GM21825 (cell line): ENCODE measurements around the gene GSTO1.
"Not testable (repeated sequence)": the region's sequence is repeated elsewhere in the genome, so short reads cannot be mapped to it uniquely, and the experiment has no call there.

Experiments
- ATAC-seq: cut with Tn5 transposase; IDR thresholded peaks from one replicate; pipeline ENCODE4 v1.9.1; 2021; ENCODE audit warnings: mild to moderate bottlenecking, moderate library complexity; ENCODE audit not compliant: unreplicated experiment

Gene GSTO1

DNA sequence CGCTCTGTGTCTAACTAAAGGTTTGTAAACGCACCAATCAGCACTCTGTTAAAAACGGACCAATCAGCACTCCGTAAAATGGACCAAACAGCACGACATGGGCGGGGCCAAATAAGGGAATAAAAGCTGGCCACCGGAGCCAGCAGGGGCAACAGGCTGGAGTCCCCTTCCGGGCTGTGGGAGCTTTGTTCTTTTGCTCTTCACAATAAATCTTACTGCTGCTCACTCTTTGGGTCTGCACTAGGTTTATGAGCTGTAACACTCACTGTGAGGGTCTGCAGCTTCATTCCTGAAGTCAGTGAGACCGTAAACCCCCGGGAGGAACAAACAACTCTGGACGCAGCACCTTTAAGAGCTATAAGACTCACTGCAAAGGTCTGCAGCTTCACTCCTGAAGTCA is 5.8 kb upstream of the GSTO1 start:
- not testable (repeated sequence) for ATAC-seq

DNA sequence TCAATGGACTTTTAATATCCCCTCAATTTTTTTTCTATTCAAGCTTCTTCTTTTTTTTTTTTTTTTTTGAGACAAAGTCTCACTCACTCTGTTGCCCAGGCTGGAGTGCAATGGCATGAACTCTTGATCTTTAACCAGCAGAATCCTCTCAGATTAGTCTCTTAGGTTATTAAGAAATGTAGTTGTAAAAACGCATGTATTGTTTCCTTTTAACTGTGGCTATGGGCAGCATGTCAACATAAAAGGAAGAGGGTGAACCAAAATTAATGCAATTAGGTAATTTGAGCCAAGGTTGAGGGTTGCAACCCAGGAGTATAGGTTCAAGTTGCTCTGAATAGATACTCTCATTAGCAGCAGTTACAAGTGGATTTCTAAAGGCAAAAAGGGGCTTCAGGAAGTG is 4.3 kb upstream of the GSTO1 start:
- ATAC-seq = no peak

DNA sequence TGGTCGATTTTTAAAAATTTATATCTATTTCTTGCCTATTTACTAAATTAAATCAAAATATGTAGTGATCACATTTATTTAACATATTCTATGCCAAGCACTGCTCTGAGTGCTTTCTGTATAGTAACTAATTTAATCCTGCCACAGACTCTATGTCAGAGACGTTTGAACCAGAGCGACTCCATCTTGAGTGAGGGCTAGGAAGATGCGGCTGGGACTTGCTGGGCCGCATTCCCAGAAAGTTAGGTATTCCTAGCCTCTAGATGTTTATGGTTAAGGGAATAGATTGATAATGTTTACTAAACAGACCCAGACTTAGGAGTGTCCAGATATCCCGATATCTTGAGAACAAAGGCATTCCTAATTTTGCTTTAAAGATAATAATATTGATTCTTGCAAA is 3.2 kb upstream of the GSTO1 start:
- ATAC-seq = no peak

DNA sequence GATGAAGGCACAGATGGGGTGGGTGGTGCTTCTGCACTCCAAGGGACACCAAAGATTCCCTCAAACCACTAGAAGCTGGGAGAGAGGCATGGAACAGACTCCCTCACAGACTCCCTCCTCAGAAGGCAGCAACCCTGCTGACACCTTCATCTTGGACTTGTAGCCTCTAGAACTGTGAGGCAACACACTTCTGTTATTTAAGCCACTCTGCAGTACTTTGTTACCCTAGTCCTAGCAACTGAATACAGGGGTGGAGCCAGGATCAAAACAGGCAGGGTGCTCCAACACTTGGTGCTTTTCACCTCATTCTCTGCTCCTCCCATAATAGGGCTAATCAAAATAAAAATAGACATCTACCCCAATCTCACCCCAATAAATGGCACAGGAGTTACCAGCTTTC is 2.3 kb upstream of the GSTO1 start:
- no peak for ATAC-seq

DNA sequence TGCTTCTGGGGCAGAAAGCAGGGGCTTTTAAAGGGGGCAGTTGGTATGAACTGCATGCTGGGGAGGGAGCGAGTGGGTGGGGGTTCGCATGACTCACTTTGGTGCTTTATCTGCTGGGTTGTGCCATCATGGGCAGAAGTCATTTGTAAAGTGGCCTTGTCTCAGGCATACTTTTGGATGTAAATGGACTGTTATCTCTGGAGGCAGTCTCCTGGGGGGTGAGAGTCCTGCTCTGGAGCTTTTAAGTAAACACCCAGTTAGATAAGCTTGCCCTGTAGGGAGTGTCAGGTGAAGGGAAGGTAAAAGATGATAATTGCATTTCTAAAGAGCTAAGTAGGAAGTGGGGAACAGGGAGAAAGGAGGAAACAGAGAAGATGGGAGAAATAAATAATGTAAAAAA is 1.6 kb upstream of the GSTO1 start:
- ATAC-seq = no peak

DNA sequence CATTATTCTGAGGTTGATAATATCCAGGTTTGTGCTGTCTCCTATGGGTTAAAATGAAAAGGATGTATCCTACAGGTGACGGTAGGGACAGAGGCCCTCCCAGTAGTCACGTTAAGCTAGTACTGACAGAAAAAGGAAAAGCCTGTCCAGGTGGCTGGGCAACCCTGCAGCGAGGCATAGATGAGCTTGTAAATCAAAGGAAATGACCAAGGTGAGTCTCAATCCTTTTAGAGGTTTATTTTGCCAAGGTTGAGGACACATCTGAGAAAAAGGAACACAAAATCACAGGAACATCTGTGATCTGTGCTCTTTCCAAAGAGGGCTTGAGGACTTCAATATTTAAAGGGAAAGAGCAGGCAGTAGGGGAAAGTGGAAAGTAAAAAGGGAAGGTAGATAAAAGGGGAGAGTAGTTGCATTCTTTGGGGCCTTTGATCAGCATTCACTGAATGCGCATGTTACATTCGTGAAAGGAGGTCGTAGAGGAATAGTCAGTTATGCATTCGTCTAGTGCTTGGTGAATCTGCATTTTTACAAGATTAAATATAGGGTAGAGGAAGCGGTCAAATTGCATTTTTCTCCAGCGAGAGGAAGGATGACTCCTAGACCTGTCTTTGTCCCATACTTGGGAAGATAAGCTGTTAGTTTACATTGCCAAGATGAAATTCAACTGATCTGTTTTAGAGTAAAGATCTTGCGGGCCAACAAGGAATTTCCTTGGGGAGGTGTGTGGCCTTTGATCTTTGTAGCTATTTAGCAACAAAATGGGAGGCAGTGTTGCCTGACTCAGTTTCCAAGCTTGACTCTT is 884 bp upstream of the GSTO1 start:
- no peak for ATAC-seq

DNA sequence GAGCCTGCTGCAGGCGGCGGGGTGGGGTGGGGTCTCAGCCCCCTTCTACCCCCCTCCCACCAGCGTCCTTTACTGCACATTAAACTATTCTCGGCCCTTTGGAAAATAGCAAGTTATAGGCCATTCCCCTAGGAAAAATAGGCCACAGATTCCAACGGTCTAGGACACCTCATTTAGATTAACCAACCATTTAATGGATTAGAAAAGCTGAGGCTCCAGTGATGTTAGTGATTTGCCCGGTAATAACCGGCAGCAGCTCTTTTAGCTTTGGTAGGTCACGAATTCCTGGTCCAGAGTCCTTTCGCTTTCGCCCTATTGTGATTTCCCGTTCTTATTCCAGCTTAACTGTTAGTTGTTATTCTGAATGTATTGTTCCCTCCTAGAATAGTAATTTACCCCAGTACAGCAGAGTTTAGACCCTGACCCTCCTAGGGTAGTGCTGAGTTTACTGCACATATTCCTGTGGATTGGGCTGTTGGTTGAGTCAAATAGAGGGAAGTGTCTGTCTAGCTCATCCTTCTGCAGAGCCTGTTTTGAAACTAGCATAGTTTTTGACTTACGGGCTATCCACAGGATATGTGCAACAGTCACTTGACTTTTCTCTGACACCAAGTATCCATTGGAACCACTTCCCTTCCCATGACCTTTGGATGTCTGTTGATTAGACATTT is 754 bp downstream of the GSTO1 start:
- ATAC-seq = peak; percentile 35

DNA sequence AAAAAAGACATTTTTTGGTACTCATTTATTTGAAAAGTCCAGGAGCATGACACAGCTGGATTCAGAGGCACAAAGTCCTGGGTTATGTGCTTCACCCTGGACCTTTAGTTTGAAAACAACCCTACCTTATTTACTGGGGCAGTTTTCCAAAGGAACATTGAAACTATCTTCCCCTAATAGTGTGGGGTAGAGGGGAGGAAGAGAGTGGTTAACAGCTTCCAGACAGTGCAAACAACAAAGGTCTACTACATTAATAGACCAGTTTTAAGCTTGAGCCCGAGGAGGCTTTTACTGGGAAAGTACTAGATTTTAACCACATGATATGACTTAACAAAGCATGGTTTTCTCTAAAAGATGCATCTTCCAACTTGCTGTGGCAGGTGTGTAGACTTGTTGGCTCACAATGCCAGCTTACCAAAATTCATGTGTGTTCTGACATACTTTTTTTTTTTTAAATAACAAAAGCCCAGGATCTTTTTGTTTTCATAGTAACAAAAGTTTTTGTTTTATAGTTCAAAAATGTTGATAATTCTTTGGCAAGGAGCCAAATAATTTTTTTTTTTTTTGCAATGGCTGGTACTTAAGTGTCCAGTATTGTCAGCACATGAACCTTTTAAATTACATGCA is 1.8 kb downstream of the GSTO1 start:
- ATAC-seq = no peak

DNA sequence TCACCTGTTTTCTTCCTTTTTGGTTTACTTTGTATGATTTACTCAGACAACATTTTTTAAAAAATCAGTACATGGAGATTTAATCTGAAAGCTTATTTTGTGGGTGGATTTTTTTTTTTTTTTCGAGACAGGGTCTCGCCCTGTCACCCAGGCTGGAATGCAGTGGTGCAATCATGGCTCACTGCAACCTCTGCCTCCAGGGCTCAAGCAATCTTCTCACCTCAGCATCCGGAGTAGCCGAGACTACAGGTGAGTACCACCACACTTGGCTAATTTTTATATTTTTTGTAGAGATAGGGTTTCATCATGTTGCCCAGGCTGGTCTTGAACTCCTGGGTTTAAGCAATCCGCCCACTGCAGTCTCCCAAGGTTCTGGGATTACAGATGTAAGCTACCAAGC is 2.5 kb downstream of the GSTO1 start:
- no peak for ATAC-seq

DNA sequence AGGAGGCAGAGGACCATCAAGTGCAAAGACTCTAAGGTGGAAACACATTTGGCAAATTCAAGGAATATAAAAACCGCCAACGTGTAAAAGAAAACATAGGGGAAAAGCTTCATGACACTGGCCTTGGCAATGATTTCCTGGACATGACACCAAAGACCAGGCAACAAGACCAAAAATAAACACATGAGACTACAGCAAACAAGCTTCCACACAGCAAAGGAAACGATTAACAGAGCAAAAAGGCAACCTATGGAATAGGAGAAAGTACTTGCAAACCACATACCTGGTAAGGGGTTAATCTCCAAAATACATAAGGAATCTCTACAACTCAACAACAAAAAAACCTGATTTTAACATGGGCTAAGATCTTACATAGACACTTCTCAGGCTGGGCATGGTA is 3.5 kb downstream of the GSTO1 start:
- ATAC-seq = no peak

DNA sequence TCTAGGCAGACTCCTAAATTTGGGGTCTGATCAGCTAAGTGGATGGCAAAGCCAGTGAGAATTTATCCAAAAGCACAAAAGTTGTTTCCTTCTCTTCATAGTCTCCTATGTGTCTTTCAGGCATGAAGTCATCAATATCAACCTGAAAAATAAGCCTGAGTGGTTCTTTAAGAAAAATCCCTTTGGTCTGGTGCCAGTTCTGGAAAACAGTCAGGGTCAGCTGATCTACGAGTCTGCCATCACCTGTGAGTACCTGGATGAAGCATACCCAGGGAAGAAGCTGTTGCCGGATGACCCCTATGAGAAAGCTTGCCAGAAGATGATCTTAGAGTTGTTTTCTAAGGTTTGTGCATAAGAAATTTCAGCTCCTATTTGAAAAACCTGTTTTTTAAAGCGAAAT is 4.8 kb downstream of the GSTO1 start:
- ATAC-seq = no peak

DNA sequence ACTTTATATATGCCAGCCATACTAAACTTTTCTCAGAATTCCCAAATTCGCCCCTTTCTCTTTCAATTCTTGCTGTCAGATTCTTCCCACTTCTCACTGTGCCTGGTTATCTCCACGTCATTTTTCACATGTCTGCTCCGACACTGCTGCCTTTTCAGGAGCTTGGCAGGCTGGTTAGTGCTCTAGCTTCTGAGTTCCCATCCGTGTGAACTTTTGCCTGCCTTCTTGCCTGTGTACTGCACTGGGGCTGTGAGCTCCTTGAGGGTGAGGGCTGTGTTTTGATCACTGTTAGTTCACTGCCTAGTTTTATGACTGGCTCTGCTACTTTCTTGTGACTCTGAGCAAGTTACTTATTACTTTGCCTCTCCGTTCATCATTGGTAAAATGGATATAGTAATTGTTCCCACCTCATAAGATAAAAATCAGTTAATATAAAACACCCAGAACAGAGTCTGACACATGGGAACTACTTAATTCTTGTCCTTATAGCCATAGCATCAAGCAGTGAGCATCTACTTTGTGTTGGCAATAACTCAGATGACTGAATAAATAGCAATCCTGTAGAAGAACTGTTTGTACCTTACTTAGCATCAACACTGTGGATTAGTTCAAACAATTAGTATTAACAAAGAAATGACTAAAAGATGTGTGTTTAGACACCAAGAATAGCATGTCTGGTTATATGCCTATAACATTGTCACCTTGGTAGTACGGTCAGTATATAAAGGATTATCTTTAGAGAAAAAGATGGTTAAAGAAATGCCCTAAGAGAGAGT is 5.5 kb downstream of the GSTO1 start:
- no peak for ATAC-seq

DNA sequence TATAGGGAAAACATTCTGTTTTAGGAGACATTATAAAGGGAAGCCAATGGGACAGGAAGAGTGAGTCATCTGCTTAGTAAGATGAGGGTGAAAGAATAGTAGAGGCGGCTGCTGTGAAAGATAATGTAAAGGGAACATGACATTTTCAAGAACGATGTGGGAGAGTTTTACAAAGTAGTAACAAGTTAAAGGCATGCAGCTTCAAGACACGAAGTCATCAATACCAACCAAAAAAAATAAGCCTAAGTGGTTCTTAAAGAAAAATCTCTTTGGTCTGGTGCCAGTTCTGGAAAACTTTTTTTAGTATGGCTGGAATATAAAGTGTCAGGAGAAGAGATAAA is 6.1 kb downstream of the GSTO1 start:
- ATAC-seq = no peak

DNA sequence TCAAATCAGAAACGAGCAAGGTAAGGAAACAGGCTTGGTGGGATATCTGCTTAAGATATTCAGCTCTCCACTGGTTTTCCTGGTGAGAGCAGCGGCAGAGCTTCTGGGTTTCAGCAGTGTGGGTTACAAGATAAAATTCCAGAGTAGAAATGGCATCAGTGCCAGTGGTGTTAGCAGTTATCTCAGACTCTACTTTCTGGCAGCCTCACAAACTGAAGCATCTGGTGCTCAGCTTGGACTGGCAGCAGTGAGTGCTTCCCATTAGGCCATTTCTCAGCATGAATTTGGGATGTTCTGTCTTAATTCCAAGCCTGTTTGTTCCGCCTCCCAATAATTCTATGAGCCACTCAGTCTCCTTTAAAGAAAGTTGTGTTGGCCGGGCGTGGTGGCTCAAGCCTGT is 7.4 kb downstream of the GSTO1 start:
- no peak for ATAC-seq

DNA sequence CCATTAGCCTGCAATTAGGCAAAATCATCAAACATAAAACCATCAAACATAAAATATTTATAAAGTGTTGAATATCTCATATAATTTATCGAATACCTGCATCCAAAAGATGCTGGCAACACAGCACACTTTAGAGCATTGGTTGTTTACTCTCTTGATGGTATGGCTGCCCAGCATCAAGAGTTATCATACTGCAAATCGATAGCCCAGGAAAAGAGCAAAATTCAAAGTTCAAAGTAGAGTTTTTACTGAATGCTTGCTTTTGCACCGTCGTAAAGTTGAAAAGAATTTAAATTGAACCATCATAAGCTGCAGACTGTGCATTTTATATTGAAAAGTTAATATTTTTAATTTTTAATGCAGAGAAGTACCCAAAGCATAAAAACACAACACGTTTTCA is 10.1 kb downstream of the GSTO1 start:
- ATAC-seq = no peak

DNA sequence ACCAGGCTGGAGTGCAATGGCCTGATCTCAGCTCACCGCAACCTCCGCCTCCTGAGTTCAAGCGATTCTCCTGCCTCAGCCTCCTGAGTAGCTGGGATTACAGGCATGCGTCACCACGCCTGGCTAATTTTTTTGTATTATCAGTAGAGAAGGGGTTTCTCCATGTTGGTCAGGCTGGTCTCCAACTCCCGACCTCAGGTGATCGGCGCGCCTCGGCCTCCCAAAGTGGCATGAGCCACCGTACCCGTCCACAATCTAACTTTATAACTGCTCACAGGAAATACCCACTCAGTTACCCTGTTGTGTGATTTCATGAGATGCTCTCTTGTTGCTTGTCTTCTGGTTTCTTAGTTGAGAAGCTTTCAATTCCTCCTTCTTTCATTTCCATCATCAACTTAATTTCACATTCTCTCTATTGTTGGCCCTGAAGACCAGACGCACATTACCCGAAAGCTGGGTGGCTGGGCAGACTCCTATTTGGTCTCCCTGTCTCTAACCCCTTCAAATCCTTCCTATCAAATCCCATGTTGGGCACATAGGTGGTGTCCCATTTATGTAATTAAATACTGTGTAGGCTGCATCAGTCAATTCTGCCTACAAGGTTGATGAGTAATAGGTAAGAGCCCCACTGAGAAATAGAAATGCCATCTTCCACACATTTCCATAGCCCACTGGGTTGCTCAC is 13.2 kb downstream of the GSTO1 start:
- ATAC-seq = no peak

DNA sequence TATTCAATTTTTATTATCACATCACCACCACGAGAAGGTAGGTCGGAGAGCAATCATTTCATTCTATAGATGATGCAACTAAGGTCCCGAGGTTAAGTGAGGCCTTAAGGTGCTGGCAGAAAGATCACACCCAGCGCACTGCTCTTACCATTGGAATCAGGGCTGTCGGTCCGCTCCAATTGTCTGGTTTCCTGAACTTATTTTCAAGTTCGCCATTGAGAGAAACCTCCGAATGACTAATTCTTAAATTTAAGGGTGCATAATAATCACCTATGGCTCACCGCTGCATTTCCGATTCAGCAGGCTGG is 13.7 kb downstream of the GSTO1 start:
- ATAC-seq = no peak

DNA sequence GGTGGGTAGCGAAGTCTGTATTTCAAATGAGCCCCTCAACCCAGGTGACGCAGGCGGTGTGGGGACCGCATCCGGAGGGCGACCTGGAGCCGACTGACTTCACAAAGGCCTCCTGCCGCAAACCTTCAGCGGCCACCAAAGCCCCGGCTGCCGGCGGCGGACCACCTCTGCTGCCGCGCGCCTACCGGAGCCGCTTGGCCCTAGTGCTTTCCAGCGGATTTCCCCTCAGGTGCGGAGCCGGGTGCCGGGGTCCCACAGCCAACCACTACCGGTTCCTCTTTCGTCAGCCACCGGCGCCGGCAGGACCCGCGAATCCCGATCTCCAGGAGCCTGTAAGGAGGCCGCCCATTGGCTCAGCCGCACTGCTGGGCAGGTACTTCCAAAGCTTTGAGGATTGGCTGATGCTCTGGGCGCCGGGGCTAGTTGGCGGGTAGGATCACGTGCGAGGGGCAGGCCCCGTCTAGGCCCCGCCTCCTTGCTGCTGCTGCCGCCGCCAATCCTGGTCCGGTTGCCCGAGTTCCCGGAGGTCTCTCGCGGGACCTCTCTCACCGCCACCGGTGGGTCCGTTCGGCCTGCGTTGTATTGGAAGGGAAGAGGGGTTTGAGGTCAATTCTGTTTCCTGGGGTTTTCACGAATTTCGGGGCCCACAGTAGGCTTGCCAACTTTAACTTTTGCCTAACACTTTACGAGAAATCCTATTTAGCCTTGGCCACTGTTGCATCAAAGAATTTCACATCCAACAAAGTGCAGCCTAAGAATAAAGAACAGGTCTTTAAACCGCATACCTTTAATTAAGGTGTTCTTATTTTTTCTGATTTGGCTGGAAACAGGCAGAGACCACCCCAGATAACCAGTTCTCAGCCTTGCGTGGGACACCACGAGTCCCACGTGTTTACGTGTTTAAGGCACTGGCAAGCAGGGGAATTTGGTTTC is 14.3 kb downstream of the GSTO1 start, which contains the start of gene GSTO2:
TSS of gene GSTO2 (plus strand) at position 472 of the 933 bp plus-strand sequence. CDS start 5,732 bp downstream, outside the sequence.
- peak; percentile 98 for ATAC-seq

DNA sequence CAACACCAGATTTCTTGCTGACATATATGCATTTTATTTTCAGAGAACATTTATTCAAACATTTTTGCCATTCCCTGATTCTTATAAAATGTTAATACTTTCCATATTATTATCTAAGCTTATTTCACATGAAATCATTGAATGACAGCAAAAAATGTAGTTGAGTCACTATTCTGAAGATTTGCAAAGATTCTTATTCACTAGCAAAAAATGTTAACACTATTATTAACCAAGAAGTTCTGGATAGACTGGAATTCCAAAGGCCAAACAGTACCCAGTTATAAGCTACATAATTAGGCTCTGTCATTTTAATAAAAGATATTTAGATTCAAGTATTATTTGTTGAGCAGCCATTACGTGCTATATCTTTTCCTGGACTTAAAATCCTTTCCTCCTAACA is 18.6 kb downstream of the GSTO1 start:
- no peak for ATAC-seq
